ENCODE data around the gene TMEM126B. TPM values are rescaled to one million over a fixed set of nuclear protein-coding genes. Genes with fewer than 3 reads are reported as not detected.

Gene TMEM126B
- total RNA-seq, 1 donor from 2014 or later: 52.2 TPM

GRCh38 chr11:85679576-85679975 is 51.2 kb downstream of the TMEM126B start:
- Mint-ChIP-seq H3K36me3 (ENCODE audit: low read depth) (peaks cover 2% of the 10 kb centered on the region), H3K4me3 (no peak overlapping the region), H3K4me1 (peaks cover 14% of the 10 kb centered on the region), H3K27ac (no peak overlapping the region), H3K9me3 (no peaks in the 10 kb centered on the region), H3K27me3 (peaks cover 20% of the 10 kb centered on the region)
- intact Hi-C loops (cut with micrococcal nuclease): no loop called here
- no peak for DNase-seq

GRCh38 chr11:85680897-85681296 is 52.5 kb downstream of the TMEM126B start:
- Mint-ChIP-seq H3K4me3 (no peak overlapping the region), H3K27ac (no peak overlapping the region), H3K36me3 (ENCODE audit: low read depth) (no peaks in the 10 kb centered on the region), H3K27me3 (peaks cover 14% of the 10 kb centered on the region), H3K4me1 (peaks cover 14% of the 10 kb centered on the region), H3K9me3 (no peaks in the 10 kb centered on the region)
- intact Hi-C loops (cut with micrococcal nuclease): no loop called here
- no peak for DNase-seq

GRCh38 chr11:85682330-85683305 is 54.2 kb downstream of the TMEM126B start:
- peak overlapping the region; percentile 86 for H3K4me3 Mint-ChIP-seq
- H3K27ac Mint-ChIP-seq: peak overlapping the region; percentile 81
- H3K9me3 Mint-ChIP-seq: no peaks in the 10 kb centered on the region
- peaks cover 14% of the 10 kb centered on the region for H3K27me3 Mint-ChIP-seq
- peaks cover 17% of the 10 kb centered on the region for H3K4me1 Mint-ChIP-seq
- intact Hi-C loops (cut with micrococcal nuclease): no loop called here
- DNase-seq: peak; percentile 86
- H3K36me3 Mint-ChIP-seq (ENCODE audit: low read depth): no peaks in the 10 kb centered on the region

GRCh38 chr11:85685125-85685819 is 56.9 kb downstream of the TMEM126B start:
- peaks cover 17% of the 10 kb centered on the region for H3K4me1 Mint-ChIP-seq
- peak; percentile 53 for DNase-seq
- H3K36me3 Mint-ChIP-seq (ENCODE audit: low read depth): peaks cover 7% of the 10 kb centered on the region
- H3K27ac Mint-ChIP-seq: no peak overlapping the region
- H3K4me3 Mint-ChIP-seq: no peak overlapping the region
- intact Hi-C loops (cut with micrococcal nuclease): no loop called here
- peaks cover 3% of the 10 kb centered on the region for H3K27me3 Mint-ChIP-seq
- H3K9me3 Mint-ChIP-seq: no peaks in the 10 kb centered on the region

- H3K4me1 Mint-ChIP-seq: peaks cover 19% of the 10 kb centered on the region
- no peaks in the 10 kb centered on the region for H3K9me3 Mint-ChIP-seq
- H3K27me3 Mint-ChIP-seq: peaks cover 2% of the 10 kb centered on the region
- H3K36me3 Mint-ChIP-seq (ENCODE audit: low read depth): peaks cover 12% of the 10 kb centered on the region
- intact Hi-C loops (cut with micrococcal nuclease): no loop called here
- H3K4me3 Mint-ChIP-seq: no peak within 1 kb of the TSS
- no peak for DNase-seq
- H3K27ac Mint-ChIP-seq: no peak within 1 kb of the TSS
Observed at GRCh38 chr11:85685820-85686459, 57.5 kb downstream of the TMEM126B start, which contains the start of gene CCDC89. CCDC89 (minus strand) TSS chr11:85686195; CDS start chr11:85686130, 65 bp downstream.

Other genes starting within 250 kb of the TMEM126B start
- 0.99 and 1.0 TPM in 2 replicates for gene DLG2, start 1.2 kb upstream of the TMEM126B start, total RNA-seq
- 52.1 and 52.5 TPM in 2 replicates for gene TMEM126A, start 19.4 kb downstream of the TMEM126B start, total RNA-seq
- gene CREBZF, start 36.5 kb downstream of the TMEM126B start, total RNA-seq: 50.9 and 54.5 TPM in 2 replicates
- 0.14 TPM in 1 of 2 replicates, not detected in the other for gene CCDC89, start 57.6 kb downstream of the TMEM126B start, total RNA-seq
- 13.9 and 14.3 TPM in 2 replicates for gene SYTL2, start 182.5 kb downstream of the TMEM126B start, total RNA-seq
- not detected in 2 replicates for gene CCDC83, start 226.8 kb downstream of the TMEM126B start, total RNA-seq